GM23338 (cell line): ENCODE measurements around the gene MFAP4. TPM values are rescaled to one million over a fixed set of nuclear protein-coding genes. Genes with fewer than 3 reads are reported as not detected.

Experiments
- ATAC-seq: fragments of 200-7000 bp; cut with Tn5 transposase; 3 replicates; pipeline ENCODE4 v1.9.1; 2020
- DNase-seq: peaks from one replicate; pipeline ENCODE4 v3.0.0-alpha.2; 2015; ENCODE audit warnings: low spot score
- H2AFZ ChIP-seq: fragments of 200-600 bp; sonication (generic); 2 replicates; pipeline ENCODE4 v1.8.0; 2016; ENCODE audit warnings: antibody characterized with exemption, mild to moderate bottlenecking, moderate library complexity
- H3F3A ChIP-seq: fragments of 200-600 bp; sonication (generic); replicated peaks from 2 replicates; pipeline ENCODE4 v1.8.0; 2017; ENCODE audit warnings: antibody characterized with exemption, mixed run types, low read depth
- H3K27ac ChIP-seq: fragments of 200-600 bp; sonication (generic); 2 replicates; pipeline ENCODE4 v1.6.1; 2016; ENCODE audit warnings: low read depth
- H3K27me3 ChIP-seq: fragments of 200-600 bp; sonication (generic); 2 replicates; pipeline ENCODE4 v1.8.0; 2016; ENCODE audit warnings: mild to moderate bottlenecking, mixed run types, moderate library complexity; ENCODE audit not compliant: insufficient read depth
- H3K36me3 ChIP-seq: fragments of 200-600 bp; sonication (generic); 2 replicates; pipeline ENCODE4 v1.8.0; 2016; ENCODE audit warnings: mild to moderate bottlenecking; ENCODE audit not compliant: insufficient read depth
- H3K4me1 ChIP-seq: fragments of 200-600 bp; sonication (generic); 2 replicates; pipeline ENCODE4 v1.8.0; 2016; ENCODE audit warnings: mild to moderate bottlenecking, moderate library complexity; ENCODE audit not compliant: insufficient read depth
- H3K4me2 ChIP-seq: fragments of 200-600 bp; sonication (generic); 2 replicates; pipeline ENCODE4 v1.7.1; 2017; ENCODE audit warnings: mixed run types
- H3K4me3 ChIP-seq: fragments of 200-600 bp; sonication (generic); 2 replicates; pipeline ENCODE4 v1.6.1; 2016; ENCODE audit warnings: mixed run types
- H3K79me2 ChIP-seq: fragments of 200-600 bp; sonication (generic); replicated peaks from 2 replicates; pipeline ENCODE4 v1.8.0; 2017; ENCODE audit warnings: mild to moderate bottlenecking; ENCODE audit not compliant: insufficient read depth
- H3K9me2 ChIP-seq: fragments of 200-600 bp; sonication (generic); 2 replicates; pipeline ENCODE4 v1.8.0; 2017; ENCODE audit not compliant: insufficient read depth
- H4K20me1 ChIP-seq: fragments of 200-600 bp; sonication (generic); replicated peaks from 2 replicates; pipeline ENCODE4 v1.8.0; 2017; ENCODE audit warnings: mild to moderate bottlenecking; ENCODE audit not compliant: insufficient read depth
- H3K27ac Mint-ChIP-seq: 2 replicates; pipeline ENCODE4 v1.8.0; 2020; ENCODE audit warnings: inconsistent platforms, mild to moderate bottlenecking, moderate library complexity, mixed read lengths
- H3K27me3 Mint-ChIP-seq: 3 replicates; pipeline ENCODE4 v1.8.0; 2022; ENCODE audit warnings: low read depth, mild to moderate bottlenecking, moderate library complexity, mixed read lengths, inconsistent platforms; ENCODE audit not compliant: insufficient read depth, poor library complexity
- H3K36me3 Mint-ChIP-seq: 3 replicates; pipeline ENCODE4 v1.8.0; 2021; ENCODE audit warnings: low read depth, mild to moderate bottlenecking, inconsistent platforms, moderate library complexity, mixed read lengths
- H3K4me1 Mint-ChIP-seq: 3 replicates; pipeline ENCODE4 v1.8.0; 2020; ENCODE audit warnings: mild to moderate bottlenecking, inconsistent platforms, mixed read lengths
- H3K4me3 Mint-ChIP-seq: 3 replicates; pipeline ENCODE4 v1.8.0; 2021; ENCODE audit warnings: moderate library complexity, mild to moderate bottlenecking, inconsistent platforms, mixed read lengths
- H3K9me3 Mint-ChIP-seq: 3 replicates; pipeline ENCODE4 v1.8.0; 2020; ENCODE audit warnings: moderate library complexity, mild to moderate bottlenecking, inconsistent platforms, mixed read lengths
- ETS1 ChIP-seq: IDR thresholded peaks from 2 replicates; pipeline ENCODE4 v1.6.1; 2016; ENCODE audit warnings: antibody characterized with exemption
- POLR2AphosphoS5 ChIP-seq: IDR thresholded peaks from 2 replicates; pipeline ENCODE4 v1.6.1; 2016; ENCODE audit warnings: antibody characterized with exemption, low read depth
- ZNF114 ChIP-seq: fragments of 250-450 bp; sonication (Bioruptor Pico); IDR thresholded peaks from 2 replicates; pipeline ENCODE4 v1.5.0; 2020; ENCODE audit warnings: mild to moderate bottlenecking, moderate library complexity
- ZNF331 ChIP-seq: fragments of 250-450 bp; sonication (Bioruptor Pico); IDR thresholded peaks from 2 replicates; pipeline ENCODE4 v1.5.0; 2020; ENCODE audit warnings: low read depth, mild to moderate bottlenecking, moderate library complexity
- ZNF462 ChIP-seq: fragments of 250-450 bp; sonication (Bioruptor Pico); IDR thresholded peaks from 2 replicates; pipeline ENCODE4 v1.5.0; 2020; ENCODE audit warnings: mild to moderate bottlenecking, moderate library complexity
- polyA plus RNA-seq: library from polyadenylated mRNA; unstranded; fragments of >200 nt; fragmentation: Nextera tagmentation; extraction: Ambion mirVana; gene quantifications from 2 replicates; pipeline ENCODE4 v1.2.1, GENCODE V29; 2016
- total RNA-seq: library from RNA; depleted of rRNA; stranded (reverse); fragments of >200 nt; shearing (Covaris generic); gene quantifications from 2 replicates; pipeline ENCODE4 v1.2.3, GENCODE V29; 2014

MFAP4 gene
- total and polyA plus RNA-seq, 2 experiments from 2014 or later = 7.7 to 9.7 TPM

- no peak for TF ChIP-seq ZNF462 (CRISPR knock-in tag)
- no peak for TF ChIP-seq ZNF331 (CRISPR knock-in tag)
- TF ChIP-seq ZNF114 (CRISPR knock-in tag) = no peak
- no peak for TF ChIP-seq ETS1
- no peak for TF ChIP-seq POLR2AphosphoS5
These were observed 22.5 kb upstream of the MFAP4 start (continued) for GRCh38 chr17:19409509-19409908.

GRCh38 chr17:19409066-19409465 lies 22.1 kb upstream of the MFAP4 start:
- Mint-ChIP-seq H3K4me3 (no peak overlapping the region), H3K27me3 (peaks cover 16% of the 10 kb centered on the region), H3K27ac (no peak overlapping the region), H3K4me1 (peaks cover 17% of the 10 kb centered on the region), H3K9me3 (no peaks in the 10 kb centered on the region), H3K36me3 (no peaks in the 10 kb centered on the region)
- Histone ChIP-seq H3K4me2 (no peak overlapping the region), H4K20me1 (no peaks in the 10 kb centered on the region), H3K27ac (no peak overlapping the region), H2AFZ (no peak overlapping the region), H3K4me3 (no peak overlapping the region), H3K27me3 (no peaks in the 10 kb centered on the region), H3K4me1 (peaks cover 15% of the 10 kb centered on the region), H3F3A (no peaks in the 10 kb centered on the region), H3K79me2 (no peaks in the 10 kb centered on the region), H3K9me2 (0 out of 2 replicates have a peak, but pooled peaks cover 2% of the 10 kb centered on the region), H3K36me3 (no peaks in the 10 kb centered on the region)
- DNase-seq (no peak), ATAC-seq (no peak)
- no peak for TF ChIP-seq ZNF462 (CRISPR knock-in tag)
